Osteocyte (in vitro differentiated cells): Measurements from ENCODE around the gene PAPPA2. TPM values are rescaled to one million over a fixed set of nuclear protein-coding genes. Genes with fewer than 3 reads are reported as not detected.

Experiments used
- DNase-seq: peaks from one replicate; pipeline ENCODE4 v3.0.0; 2021; ENCODE audit warnings: mixed read lengths; ENCODE audit not compliant: unreplicated experiment; ENCODE audit errors: extremely low spot score
- H3K27ac Mint-ChIP-seq: one replicate; pipeline ENCODE4 v1.8.0; 2021; ENCODE audit warnings: mild to moderate bottlenecking, mixed read lengths; ENCODE audit not compliant: unreplicated experiment
- H3K27me3 Mint-ChIP-seq: one replicate; pipeline ENCODE4 v1.8.0; 2021; ENCODE audit warnings: mixed read lengths; ENCODE audit not compliant: unreplicated experiment
- H3K36me3 Mint-ChIP-seq: one replicate; pipeline ENCODE4 v1.8.0; 2021; ENCODE audit warnings: mixed read lengths; ENCODE audit not compliant: unreplicated experiment
- H3K4me1 Mint-ChIP-seq: one replicate; pipeline ENCODE4 v1.8.0; 2021; ENCODE audit warnings: mixed read lengths; ENCODE audit not compliant: unreplicated experiment
- H3K4me3 Mint-ChIP-seq: one replicate; pipeline ENCODE4 v1.8.0; 2021; ENCODE audit warnings: mild to moderate bottlenecking, moderate library complexity, mixed read lengths; ENCODE audit not compliant: unreplicated experiment
- H3K9me3 Mint-ChIP-seq: one replicate; pipeline ENCODE4 v1.8.0; 2021; ENCODE audit warnings: mixed read lengths; ENCODE audit not compliant: unreplicated experiment
- total RNA-seq: library from RNA; stranded (reverse); gene quantifications from 2 replicates; pipeline ENCODE4 v1.2.1, GENCODE V29; 2021
- TF ChIP-seq, protein P1 (sequence below): fragments of 200-600 bp; sonication (generic); IDR thresholded peaks from 2 replicates; pipeline ENCODE4 v1.5.0; 2021; ENCODE audit warnings: antibody characterized with exemption, mild to moderate bottlenecking, moderate library complexity

Gene PAPPA2
- total RNA-seq, 1 donor from 2014 or later = 0.35 TPM

DNA sequence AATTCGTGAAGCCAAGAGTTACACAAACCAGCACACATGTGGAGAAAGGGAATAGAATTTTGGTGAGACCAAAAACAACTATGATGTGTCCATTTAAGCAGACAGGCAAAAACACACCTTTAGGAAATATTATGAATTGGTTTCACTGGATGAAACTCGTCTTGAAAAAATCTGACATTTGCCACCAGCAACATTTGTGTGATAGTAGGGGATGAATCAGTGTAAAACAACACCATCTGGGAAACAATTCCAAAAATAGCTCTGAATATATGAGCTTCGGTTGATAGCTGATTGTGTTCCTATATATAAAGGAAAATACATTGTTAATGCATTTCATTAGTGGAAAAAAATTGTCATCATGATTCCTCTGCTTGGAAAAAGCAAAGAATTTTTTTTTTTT is 327.8 kb downstream of the PAPPA2 start:
- DNase-seq = no peak
- peaks cover 3% of the 10 kb centered on the region for H3K4me1 Mint-ChIP-seq
- H3K36me3 Mint-ChIP-seq = no peaks in the 10 kb centered on the region
- no peaks in the 10 kb centered on the region for H3K9me3 Mint-ChIP-seq
- no peaks in the 10 kb centered on the region for H3K27me3 Mint-ChIP-seq
- H3K4me3 Mint-ChIP-seq = no peak overlapping the region
- H3K27ac Mint-ChIP-seq = no peak overlapping the region
- TF ChIP-seq, protein P1, sequence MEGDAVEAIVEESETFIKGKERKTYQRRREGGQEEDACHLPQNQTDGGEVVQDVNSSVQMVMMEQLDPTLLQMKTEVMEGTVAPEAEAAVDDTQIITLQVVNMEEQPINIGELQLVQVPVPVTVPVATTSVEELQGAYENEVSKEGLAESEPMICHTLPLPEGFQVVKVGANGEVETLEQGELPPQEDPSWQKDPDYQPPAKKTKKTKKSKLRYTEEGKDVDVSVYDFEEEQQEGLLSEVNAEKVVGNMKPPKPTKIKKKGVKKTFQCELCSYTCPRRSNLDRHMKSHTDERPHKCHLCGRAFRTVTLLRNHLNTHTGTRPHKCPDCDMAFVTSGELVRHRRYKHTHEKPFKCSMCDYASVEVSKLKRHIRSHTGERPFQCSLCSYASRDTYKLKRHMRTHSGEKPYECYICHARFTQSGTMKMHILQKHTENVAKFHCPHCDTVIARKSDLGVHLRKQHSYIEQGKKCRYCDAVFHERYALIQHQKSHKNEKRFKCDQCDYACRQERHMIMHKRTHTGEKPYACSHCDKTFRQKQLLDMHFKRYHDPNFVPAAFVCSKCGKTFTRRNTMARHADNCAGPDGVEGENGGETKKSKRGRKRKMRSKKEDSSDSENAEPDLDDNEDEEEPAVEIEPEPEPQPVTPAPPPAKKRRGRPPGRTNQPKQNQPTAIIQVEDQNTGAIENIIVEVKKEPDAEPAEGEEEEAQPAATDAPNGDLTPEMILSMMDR = no peak

DNA sequence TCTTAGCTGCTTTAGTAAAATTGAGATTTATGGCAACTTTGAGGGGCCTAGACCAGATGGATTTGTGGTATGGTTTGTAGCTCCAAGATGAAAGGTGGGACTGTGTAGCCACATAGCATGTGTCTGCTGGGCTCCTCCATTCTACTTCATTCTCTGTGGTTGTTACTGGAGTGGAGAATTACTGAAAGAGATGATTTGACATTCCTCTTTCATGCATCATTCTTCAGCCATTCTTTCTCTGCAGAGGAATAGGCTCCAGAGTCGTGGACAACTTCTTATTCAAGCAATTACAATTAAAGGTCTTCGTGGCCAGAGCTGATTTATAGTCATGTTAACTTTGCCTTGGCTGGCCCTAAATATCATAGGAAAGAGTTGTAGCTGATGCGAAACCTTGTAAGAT is 328.9 kb downstream of the PAPPA2 start:
- Mint-ChIP-seq H3K27ac (no peak overlapping the region), H3K27me3 (no peaks in the 10 kb centered on the region), H3K4me1 (no peaks in the 10 kb centered on the region), H3K9me3 (no peaks in the 10 kb centered on the region), H3K4me3 (no peak overlapping the region), H3K36me3 (no peaks in the 10 kb centered on the region)
- TF ChIP-seq, protein P1 = no peak
- no peak for DNase-seq

DNA sequence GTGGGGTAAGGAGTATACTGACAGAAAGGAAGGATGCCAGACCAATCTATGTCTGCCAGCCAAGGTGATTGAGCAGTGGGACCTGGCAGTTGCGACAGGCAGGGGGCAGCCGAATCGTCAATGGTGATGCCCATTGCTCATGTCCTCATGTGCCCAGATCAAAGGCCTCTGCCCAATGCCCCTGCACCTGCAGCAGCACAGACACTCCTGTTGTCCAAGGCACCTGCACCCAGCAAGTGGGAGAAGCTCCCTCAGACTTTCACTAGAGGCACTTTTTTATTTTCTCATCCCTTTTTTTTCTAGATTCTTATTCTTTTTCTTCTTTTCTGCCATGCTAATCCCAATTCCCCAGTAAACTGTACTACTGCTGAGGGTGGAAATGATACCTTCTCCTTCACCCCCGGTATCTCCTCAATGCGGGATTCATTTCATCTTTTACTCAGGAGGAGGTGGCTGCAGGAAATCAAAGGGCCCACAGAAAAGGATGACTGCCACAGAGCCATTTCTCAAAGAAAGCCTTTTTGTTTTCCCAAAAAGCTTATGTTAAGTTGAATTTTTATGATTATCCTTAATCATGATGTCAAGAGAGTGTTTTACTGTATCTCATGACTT is 332.0 kb downstream of the PAPPA2 start:
- Mint-ChIP-seq H3K4me1 (no peaks in the 10 kb centered on the region), H3K27ac (no peak overlapping the region), H3K4me3 (no peak overlapping the region), H3K36me3 (no peaks in the 10 kb centered on the region), H3K27me3 (no peaks in the 10 kb centered on the region), H3K9me3 (no peaks in the 10 kb centered on the region)
- DNase-seq = no peak
- TF ChIP-seq, protein P1 = no peak

DNA sequence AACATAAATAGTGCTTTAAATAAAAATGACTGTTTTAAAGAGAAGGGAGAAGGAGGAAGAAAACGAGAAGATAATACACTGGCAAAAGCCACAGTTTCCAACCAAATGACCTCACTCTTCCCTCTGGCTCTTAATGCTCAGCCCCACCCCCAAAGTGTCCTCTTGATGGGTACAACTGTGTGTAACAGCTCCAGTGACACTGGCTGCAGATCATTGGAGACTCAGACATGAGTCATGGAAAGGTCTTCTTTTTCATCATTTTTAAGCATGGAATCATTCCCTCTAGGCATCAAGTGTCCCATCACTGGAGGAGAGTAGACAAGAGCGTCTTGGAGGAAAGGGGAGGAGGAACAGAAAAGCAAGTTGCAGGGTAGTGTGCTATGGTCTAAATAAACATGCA is 333.0 kb downstream of the PAPPA2 start:
- DNase-seq = no peak
- H3K4me3 Mint-ChIP-seq = no peak overlapping the region
- TF ChIP-seq, protein P1 = no peak
- no peaks in the 10 kb centered on the region for H3K4me1 Mint-ChIP-seq
- H3K27ac Mint-ChIP-seq = no peak overlapping the region
- no peaks in the 10 kb centered on the region for H3K9me3 Mint-ChIP-seq
- no peaks in the 10 kb centered on the region for H3K27me3 Mint-ChIP-seq
- no peaks in the 10 kb centered on the region for H3K36me3 Mint-ChIP-seq

DNA sequence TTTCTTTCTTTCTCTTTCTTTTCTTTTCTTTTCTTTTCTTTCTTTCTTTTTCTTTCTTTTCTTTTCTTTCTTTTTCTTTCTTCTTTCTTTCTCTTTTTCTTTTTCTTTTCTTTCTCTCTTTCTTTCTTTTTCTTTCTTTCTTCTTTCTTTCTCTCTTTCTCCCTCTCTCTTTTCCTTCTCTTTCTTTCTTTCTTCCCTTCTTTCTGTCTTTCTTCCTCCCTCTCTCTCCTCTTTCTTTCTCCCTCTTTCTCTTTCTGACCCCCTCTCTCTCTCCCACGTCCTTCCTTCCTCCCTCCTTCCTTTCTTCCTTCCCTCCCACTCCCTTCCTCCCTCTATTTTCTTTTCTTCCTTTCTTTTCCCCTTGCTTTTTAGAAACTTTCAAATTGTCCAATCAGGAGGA is 333.6 kb downstream of the PAPPA2 start:
- Mint-ChIP-seq H3K36me3 (no peaks in the 10 kb centered on the region), H3K4me3 (no peak overlapping the region), H3K27me3 (no peaks in the 10 kb centered on the region), H3K4me1 (no peaks in the 10 kb centered on the region), H3K9me3 (no peaks in the 10 kb centered on the region), H3K27ac (no peak overlapping the region)
- DNase-seq = no peak
- TF ChIP-seq, protein P1 = no peak
